OCI-LY7 (cell line): ENCODE data around the gene PSD4. TPM values are rescaled to one million over a fixed set of nuclear protein-coding genes. Genes with fewer than 3 reads are reported as not detected.

ENCODE experiments used
- BruUV-seq: library from RNA; stranded (reverse); fragments of 400-500 nt; replicated peaks from 2 replicates; lab custom pipeline; 2021; lab: Mats Ljungman, UMichigan
- CTCF ChIA-PET: fragments of 300-600 bp; sonication (Branson Sonifier 250); formaldehyde crosslinking; loops from one replicate; lab custom pipeline; 2022; ENCODE audit warnings: antibody characterized with exemption; ENCODE audit not compliant: unreplicated experiment; lab: Charles Lee
- POLR2A ChIA-PET: fragments of 300-600 bp; sonication (Branson Sonifier 250); formaldehyde crosslinking; loops from one replicate; lab custom pipeline; 2022; ENCODE audit warnings: antibody characterized with exemption; lab: Charles Lee
- DNase-seq: peaks from one replicate; pipeline ENCODE4 v3.0.0-alpha.2; 2015; ENCODE audit warnings: low spot score
- H2AFZ ChIP-seq: fragments of 200-600 bp; sonication (generic), shearing (Covaris generic); 2 replicates; pipeline ENCODE4 v1.6.1; 2014; ENCODE audit warnings: mild to moderate bottlenecking, antibody characterized with exemption, low read length, moderate library complexity
- H3K27ac ChIP-seq: fragments of 200-600 bp; sonication (generic); 2 replicates; pipeline ENCODE4 v1.5.1; 2014; ENCODE audit warnings: mixed run types, low read depth, mild to moderate bottlenecking, moderate library complexity, low read length, inconsistent platforms; ENCODE audit not compliant: poor library complexity, severe bottlenecking
- H3K36me3 ChIP-seq: fragments of 200-600 bp; sonication (generic); 2 replicates; pipeline ENCODE4 v1.6.1; 2014; ENCODE audit warnings: mild to moderate bottlenecking, antibody characterized with exemption, low read length, moderate library complexity, mixed read lengths; ENCODE audit not compliant: insufficient read depth
- H3K4me1 ChIP-seq: fragments of 200-600 bp; sonication (generic); 2 replicates; pipeline ENCODE4 v1.5.1; 2014; ENCODE audit warnings: mild to moderate bottlenecking, low read length; ENCODE audit not compliant: insufficient read depth, poor library complexity, severe bottlenecking
- H3K4me2 ChIP-seq: fragments of 200-600 bp; sonication (generic); 2 replicates; pipeline ENCODE4 v1.6.1; 2014; ENCODE audit warnings: mild to moderate bottlenecking, low read length
- H3K4me3 ChIP-seq: fragments of 200-600 bp; sonication (generic); 2 replicates; pipeline ENCODE4 v1.5.1; 2014; ENCODE audit warnings: mild to moderate bottlenecking, low read depth, low read length; ENCODE audit not compliant: poor library complexity, severe bottlenecking
- H3K79me2 ChIP-seq: fragments of 200-600 bp; sonication (generic); 2 replicates; pipeline ENCODE4 v1.6.1; 2016; ENCODE audit warnings: low read depth, mild to moderate bottlenecking, low read length, moderate library complexity, mixed read lengths; ENCODE audit not compliant: insufficient read depth
- H3K9me2 ChIP-seq: fragments of 200-600 bp; sonication (generic); 2 replicates; pipeline ENCODE4 v1.6.1; 2016; ENCODE audit warnings: mild to moderate bottlenecking, low read length, mixed read lengths; ENCODE audit not compliant: insufficient read depth
- H3K9me3 ChIP-seq: fragments of 200-600 bp; sonication (generic); 2 replicates; pipeline ENCODE4 v1.6.1; 2014; ENCODE audit warnings: mild to moderate bottlenecking, mixed run types, low read length, mixed read lengths
- H4K20me1 ChIP-seq: fragments of 200-600 bp; sonication (generic); 2 replicates; pipeline ENCODE4 v1.6.1; 2014; ENCODE audit warnings: mild to moderate bottlenecking, antibody characterized with exemption, low read length, moderate library complexity, mixed read lengths; ENCODE audit not compliant: insufficient read depth
- EZH2phosphoT487 ChIP-seq: fragments of 200-600 bp; sonication (generic); IDR thresholded peaks from 2 replicates; pipeline ENCODE4 v1.6.1; 2018; ENCODE audit warnings: low read depth, borderline replicate concordance, mild to moderate bottlenecking, mixed run types, antibody characterized with exemption, low read length, moderate library complexity, mixed read lengths
- intact Hi-C: fragments of 100-400 bp; cut with micrococcal nuclease; formaldehyde crosslinking; loops from one replicate; pipeline ENCODE4 v1.10.0; 2022; ENCODE audit not compliant: unreplicated experiment
- total RNA-seq, 2 experiments: library from RNA; depleted of rRNA in 1 of 2; stranded (reverse); fragments of >200 nt in 1 of 2; shearing (Covaris generic) in 1 of 2; gene quantifications; 2 replicates each; pipeline ENCODE4 v1.2.3, GENCODE V29; 2014 to 2022
- TF ChIP-seq, protein P1 (sequence below): fragments of 200-600 bp; sonication (generic); conservative IDR thresholded peaks from 2 replicates; pipeline ENCODE4 v1.5.1; 2014; ENCODE audit warnings: mild to moderate bottlenecking, antibody characterized with exemption, low read length, moderate library complexity, mixed read lengths

The PSD4 gene
- total RNA-seq, 2 experiments from 2014 or later: 99.6 to 100 TPM

- peaks cover 60% of the 10 kb centered on the region for H3K79me2 ChIP-seq
- TF ChIP-seq, protein P1, sequence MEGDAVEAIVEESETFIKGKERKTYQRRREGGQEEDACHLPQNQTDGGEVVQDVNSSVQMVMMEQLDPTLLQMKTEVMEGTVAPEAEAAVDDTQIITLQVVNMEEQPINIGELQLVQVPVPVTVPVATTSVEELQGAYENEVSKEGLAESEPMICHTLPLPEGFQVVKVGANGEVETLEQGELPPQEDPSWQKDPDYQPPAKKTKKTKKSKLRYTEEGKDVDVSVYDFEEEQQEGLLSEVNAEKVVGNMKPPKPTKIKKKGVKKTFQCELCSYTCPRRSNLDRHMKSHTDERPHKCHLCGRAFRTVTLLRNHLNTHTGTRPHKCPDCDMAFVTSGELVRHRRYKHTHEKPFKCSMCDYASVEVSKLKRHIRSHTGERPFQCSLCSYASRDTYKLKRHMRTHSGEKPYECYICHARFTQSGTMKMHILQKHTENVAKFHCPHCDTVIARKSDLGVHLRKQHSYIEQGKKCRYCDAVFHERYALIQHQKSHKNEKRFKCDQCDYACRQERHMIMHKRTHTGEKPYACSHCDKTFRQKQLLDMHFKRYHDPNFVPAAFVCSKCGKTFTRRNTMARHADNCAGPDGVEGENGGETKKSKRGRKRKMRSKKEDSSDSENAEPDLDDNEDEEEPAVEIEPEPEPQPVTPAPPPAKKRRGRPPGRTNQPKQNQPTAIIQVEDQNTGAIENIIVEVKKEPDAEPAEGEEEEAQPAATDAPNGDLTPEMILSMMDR: no peak
- TF ChIP-seq EZH2phosphoT487: no peak
- POLR2A ChIA-PET: no interaction called here
- no peak for DNase-seq
- no peak overlapping the region for H3K27ac ChIP-seq
- intact Hi-C loops: loop anchor here (10.0 kb wide), 1 partner anchor 686 kb away; no protein-coding TSS in a partner anchor
- CTCF ChIA-PET: no interaction called here
- H3K9me2 ChIP-seq: no peaks in the 10 kb centered on the region
- no peak overlapping the region for H3K4me2 ChIP-seq
- peaks cover 59% of the 10 kb centered on the region for H3K36me3 ChIP-seq
- no TSS peak for BruUV-seq
- peaks cover 28% of the 10 kb centered on the region for H4K20me1 ChIP-seq
- no peak overlapping the region for H3K4me3 ChIP-seq
- H3K9me3 ChIP-seq: no peaks in the 10 kb centered on the region
- H2AFZ ChIP-seq: no peak overlapping the region
- H3K4me1 ChIP-seq: peaks cover 24% of the 10 kb centered on the region
Measured at GRCh38 chr2:113178891-113179290, 5.1 kb downstream of the PSD4 start.

GRCh38 chr2:113179446-113180045 is 5.8 kb downstream of the PSD4 start:
- Histone ChIP-seq H4K20me1 (peaks cover 28% of the 10 kb centered on the region), H2AFZ (no peak overlapping the region), H3K4me1 (peaks cover 24% of the 10 kb centered on the region), H3K9me2 (no peaks in the 10 kb centered on the region), H3K9me3 (no peaks in the 10 kb centered on the region), H3K79me2 (peaks cover 54% of the 10 kb centered on the region), H3K4me3 (no peak overlapping the region), H3K36me3 (peaks cover 64% of the 10 kb centered on the region), H3K27ac (no peak overlapping the region), H3K4me2 (no peak overlapping the region)
- TF ChIP-seq, protein P1: no peak
- no peak for TF ChIP-seq EZH2phosphoT487
- no TSS peak for BruUV-seq
- ChIA-PET CTCF (no interaction called here), POLR2A (no interaction called here)
- intact Hi-C loops: loop anchor here (10.0 kb wide), 1 partner anchor 685 kb away; no protein-coding TSS in a partner anchor
- DNase-seq: no peak
